GM21619 (cell line): Measurements from ENCODE around the gene CTNNA2.
"Not testable (repeated sequence)": the region's sequence is repeated elsewhere in the genome, so short reads cannot be mapped to it uniquely, and the experiment has no call there.

ENCODE experiments used
- ATAC-seq: cut with Tn5 transposase; IDR thresholded peaks from one replicate; pipeline ENCODE4 v1.9.1; 2021; ENCODE audit not compliant: unreplicated experiment

CTNNA2 gene

GRCh38 chr2:80169811-80170594, 657.2 kb downstream of the CTNNA2 start:
- ATAC-seq: no peak

DNA sequence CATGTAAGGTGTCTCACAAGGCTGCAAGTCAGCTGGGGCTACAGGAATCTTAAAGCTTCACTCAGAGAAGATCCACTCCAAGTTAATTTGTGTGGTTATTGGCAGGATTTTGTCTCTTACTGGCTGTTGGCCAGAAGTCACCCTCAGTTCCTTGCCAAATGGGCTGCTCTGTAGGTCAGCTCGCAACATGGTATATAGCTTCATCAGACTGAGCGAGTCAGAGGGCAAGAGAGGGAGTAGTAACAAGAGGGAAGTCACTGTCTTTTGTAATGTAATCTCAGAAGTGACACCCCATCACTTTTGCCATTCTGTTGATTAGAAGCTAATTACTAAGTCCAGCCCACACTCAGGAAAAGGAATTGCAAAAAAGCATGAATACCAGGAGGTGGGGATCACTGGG, 672.2 kb downstream of the CTNNA2 start:
- ATAC-seq: no peak

DNA sequence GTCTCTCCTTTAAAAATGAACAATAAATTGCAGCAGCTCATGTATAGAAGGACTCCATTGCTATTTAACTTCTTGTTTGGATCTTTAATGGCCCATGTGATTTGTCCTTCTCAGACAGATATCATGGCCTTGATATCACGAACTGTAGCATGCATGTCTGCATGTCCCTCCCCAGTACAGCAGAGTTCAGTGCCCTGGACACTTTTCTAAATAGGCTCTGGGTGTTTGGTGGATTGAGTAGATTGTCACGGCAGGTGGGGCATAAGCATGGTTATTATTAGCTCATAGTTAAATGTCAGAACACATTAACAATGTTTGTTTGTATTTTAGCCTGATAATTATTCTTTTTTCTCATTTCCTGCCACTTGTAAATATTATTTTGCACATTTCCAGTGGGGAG, 673.4 kb downstream of the CTNNA2 start:
- ATAC-seq: no peak

GRCh38 chr2:80187156-80187555, 674.3 kb downstream of the CTNNA2 start:
- ATAC-seq: no peak

GRCh38 chr2:80190166-80190565, 677.3 kb downstream of the CTNNA2 start:
- ATAC-seq: no peak

DNA sequence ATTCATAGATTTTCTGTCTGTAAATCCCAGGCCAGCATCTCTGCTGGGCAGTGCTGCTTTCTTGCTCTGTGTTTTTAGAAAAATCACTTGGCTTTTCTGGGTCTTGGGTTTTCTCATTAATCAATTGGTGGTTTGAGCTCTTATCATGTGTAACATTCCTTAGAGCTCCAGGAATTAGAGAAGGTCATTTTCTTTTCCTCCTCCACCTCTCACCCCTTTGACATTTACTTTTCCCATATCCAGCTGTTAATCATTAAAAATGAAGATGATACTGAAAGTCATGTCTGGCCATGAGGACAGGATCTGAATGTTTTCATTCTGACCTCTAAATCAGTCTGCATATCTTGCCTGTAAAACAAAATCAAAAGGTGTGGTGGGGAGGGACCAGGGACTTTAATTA, 680.7 kb downstream of the CTNNA2 start:
- no peak for ATAC-seq

- no peak for ATAC-seq
Observed at GRCh38 chr2:80195034-80195433, 682.2 kb downstream of the CTNNA2 start.

DNA sequence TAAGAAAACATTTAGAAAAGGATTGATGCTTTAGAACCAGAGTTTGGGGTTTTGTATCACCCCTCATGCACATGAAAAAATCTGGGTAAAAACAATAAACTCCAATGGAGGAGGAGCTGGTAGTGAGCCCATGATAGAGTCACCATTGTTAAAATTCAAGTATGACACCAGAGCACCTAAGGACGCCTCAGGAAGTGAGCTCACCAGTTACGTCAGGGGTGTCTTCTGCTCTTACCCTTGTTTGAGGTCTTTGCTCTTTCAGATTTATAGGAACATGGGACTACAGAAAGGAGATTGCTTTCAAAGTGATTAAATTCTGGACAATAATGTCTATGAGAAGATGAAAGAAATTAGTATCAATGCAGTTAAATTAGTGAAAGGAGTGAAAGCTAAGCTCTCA, 685.2 kb downstream of the CTNNA2 start:
- ATAC-seq: no peak

DNA sequence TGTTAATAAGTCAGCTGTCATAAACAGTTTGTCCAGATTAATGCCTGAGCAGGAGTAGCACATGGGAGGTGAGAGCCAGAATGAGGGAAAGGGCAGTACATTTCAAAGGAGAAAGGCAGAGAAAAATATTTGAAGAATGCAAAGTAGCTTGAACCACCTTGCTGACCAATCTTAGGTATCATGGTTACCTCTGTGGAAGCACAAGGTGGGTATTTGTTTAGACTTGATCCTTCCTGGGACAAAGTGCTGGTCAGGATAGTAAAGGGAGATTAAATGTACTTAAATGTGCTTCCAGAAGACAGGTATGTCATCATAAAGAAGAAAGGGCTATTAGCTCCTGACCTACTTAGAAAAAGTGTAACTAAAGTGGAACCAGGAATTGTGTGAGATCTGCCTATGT, 686.7 kb downstream of the CTNNA2 start:
- no peak for ATAC-seq

DNA sequence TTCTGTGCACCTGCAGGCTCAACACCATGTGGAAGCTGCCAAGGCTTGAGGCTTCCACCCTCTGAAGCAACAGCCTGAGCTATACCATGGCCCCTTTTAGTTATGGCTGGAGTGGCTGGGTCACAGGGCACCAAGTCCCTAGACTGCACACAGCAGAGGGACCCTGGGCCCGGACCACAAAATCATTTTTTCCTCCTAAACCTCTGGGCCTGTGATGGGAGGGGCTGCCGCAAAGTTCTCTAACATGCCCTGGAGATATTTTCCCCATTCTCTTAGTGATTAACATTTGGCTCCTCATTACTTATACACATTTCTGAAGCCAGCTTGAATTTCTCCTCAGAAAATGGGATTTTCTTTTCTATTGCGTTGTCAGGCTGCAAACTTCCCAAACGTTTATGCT, 691.1 kb downstream of the CTNNA2 start:
- not testable (repeated sequence) for ATAC-seq

DNA sequence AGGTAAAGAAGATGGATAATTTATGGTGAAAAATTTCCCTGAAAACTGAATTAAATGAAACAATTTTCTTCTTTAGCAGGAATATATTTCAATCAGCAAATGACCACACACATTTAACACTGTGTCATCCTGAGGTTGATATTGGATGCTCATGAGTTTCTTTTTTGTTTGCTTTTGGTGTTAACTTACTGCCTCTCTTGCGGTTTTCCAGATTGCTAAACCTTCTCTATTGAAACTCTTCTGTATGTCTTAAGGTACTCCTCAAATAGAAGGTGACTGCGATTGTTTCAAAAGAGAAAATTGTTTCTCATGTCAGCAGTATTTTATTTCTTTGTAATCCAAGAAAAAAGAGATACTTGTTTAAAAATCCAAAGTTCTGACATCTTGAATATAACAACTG, 692.6 kb downstream of the CTNNA2 start:
- no peak for ATAC-seq

DNA sequence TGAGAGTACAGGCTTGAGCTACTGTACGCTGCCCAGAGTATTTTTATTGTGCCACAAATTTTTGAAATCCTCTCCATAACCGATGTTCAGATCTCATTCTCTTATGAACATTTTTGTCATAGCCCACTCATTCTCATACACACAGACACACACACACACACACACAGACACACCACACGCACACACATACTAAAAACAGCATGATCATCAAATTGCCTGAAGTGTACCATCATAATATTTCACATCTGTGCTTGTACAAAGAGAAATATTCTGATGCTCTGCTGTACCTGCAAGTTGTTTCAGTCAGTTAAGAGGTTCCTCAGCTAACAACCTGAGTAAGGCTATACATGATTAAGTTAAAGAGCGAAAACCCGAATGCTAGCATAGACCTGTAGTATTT, 696.6 kb downstream of the CTNNA2 start:
- no peak for ATAC-seq

DNA sequence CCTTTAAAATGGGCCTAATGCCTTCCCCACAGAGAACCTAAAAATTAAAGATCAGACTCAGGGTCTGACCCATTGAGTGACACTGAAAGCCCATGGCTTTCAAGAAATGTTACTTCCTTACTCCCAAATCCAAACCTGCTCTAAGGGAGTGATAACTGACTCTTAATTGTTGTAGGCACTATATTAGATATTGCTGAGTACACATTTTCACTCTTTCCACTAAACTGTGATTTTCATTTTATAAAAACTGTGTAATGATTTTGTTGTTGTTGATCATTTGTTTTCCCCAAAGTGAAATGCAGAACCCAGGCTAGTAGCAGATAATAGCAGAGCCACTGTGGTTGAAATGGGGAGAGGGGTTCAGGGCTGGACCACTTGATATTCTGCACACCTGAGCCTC, 704.6 kb downstream of the CTNNA2 start:
- ATAC-seq: no peak

GRCh38 chr2:80222644-80223043, 709.8 kb downstream of the CTNNA2 start:
- no peak for ATAC-seq

GRCh38 chr2:80231421-80231820, 718.6 kb downstream of the CTNNA2 start:
- ATAC-seq: no peak

GRCh38 chr2:80233333-80233732, 720.5 kb downstream of the CTNNA2 start:
- ATAC-seq: no peak

- no peak for ATAC-seq
Observed at GRCh38 chr2:80238692-80239469, 726.0 kb downstream of the CTNNA2 start.

GRCh38 chr2:80242355-80242910, 729.6 kb downstream of the CTNNA2 start:
- ATAC-seq: no peak

- no peak for ATAC-seq
Observed at GRCh38 chr2:80244905-80245584, 732.2 kb downstream of the CTNNA2 start.

DNA sequence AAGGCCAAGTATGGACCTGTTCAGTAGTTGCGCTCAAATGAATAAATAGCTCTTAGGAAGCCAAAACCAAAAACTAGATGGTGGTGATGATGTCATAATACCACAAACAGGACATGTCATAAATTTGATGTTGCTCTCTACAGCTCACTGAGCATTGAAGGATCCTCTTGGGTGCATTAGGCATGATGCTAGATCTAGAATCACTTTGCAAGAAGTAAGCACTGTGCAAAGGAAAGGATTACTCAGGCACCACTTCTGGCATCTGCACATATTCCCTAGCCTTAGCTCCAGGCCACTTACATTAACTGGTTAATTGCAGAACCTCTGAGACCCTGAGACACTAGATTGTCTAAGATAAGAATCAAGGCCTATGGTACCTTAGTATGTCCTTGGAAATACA, 733.7 kb downstream of the CTNNA2 start:
- no peak for ATAC-seq

DNA sequence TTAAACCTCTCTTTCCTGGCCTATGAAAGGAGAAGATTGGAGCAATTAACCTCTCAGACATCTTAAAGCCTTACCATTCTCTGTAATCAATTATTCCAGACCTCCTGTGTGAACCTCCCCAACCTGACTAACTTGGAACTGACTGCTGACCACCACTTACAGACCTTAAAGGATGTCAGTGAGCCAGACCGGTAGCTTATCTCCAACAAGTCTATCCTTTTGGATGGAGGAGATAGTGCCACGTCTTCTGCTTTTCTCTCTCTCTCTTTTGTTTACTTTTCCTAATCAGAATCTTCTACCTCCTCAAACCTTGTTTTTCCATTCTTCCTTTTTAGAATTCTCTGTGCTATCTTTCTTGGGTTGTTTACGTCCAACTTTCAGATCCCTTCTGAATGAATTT, 734.5 kb downstream of the CTNNA2 start:
- ATAC-seq: no peak

- no peak for ATAC-seq
Observed at GRCh38 chr2:80248146-80248545, 735.3 kb downstream of the CTNNA2 start.
